ENCODE data around the gene TMEM81. TPM values are rescaled to one million over a fixed set of nuclear protein-coding genes. Genes with fewer than 3 reads are reported as not detected.
A peak's percentile ranks its signal among the peaks of the same experiment; 100 is the strongest.

TMEM81 gene
- total and polyA plus RNA-seq, 2 of the 8 experiments (the other 6 are each of a cell fraction or from before 2014, with no cell fraction given): 2.1 to 5.9 TPM

DNA sequence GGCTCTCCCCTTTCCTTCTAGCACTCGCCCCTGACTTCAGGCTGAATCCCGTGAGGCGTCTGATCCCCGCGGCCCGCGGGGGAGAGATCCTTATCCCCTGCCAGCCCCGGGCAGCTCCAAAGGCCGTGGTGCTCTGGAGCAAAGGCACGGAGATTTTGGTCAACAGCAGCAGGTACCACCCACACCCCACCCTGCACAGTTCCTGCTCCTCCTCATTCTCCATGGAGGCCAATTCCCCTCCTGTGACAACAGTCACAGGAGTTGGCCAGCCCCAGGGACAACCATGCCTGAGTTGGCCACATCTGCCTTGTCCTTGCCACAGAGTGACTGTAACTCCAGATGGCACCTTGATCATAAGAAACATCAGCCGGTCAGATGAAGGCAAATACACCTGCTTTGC, 20.0 kb downstream of the TMEM81 start:
- Histone ChIP-seq H4K8ac (ENCODE audit: extremely low read depth, insufficient read depth, low read length) (peak overlapping the region; percentile 35; the same call in 1 of the 2 replicates), H2AFZ (ENCODE audit: low read length) (no peak overlapping the region), H3K9ac (replicated peaks in 1 of 4; ENCODE audit: extremely low read depth in 1 of 4, low read depth in 3 of 4, low read length in 3 of 4) (no peak overlapping the region), H3K79me2 (ENCODE audit: control insufficient read depth in 1 of 2, insufficient read depth in 2 of 2, low read length in 2 of 2) (no peaks in the 10 kb centered on the region), H2BK20ac (ENCODE audit: low read length) (no peak overlapping the region), H4K20me1 (replicated peaks in 1 of 2; ENCODE audit: control insufficient read depth in 1 of 2, insufficient read depth in 2 of 2, low read length in 2 of 2) (peaks cover 0 to 1% of the 10 kb centered on the region in 2 experiments), H3K79me1 (ENCODE audit: low read depth, low read length) (no peaks in the 10 kb centered on the region), H3K23me2 (ENCODE audit: low read depth, low read length) (no peaks in the 10 kb centered on the region), H3K23ac (ENCODE audit: insufficient read length) (no peak overlapping the region), H4K91ac (replicated peaks; ENCODE audit: insufficient read length, low read length) (no peak overlapping the region), H3K56ac (replicated peaks; ENCODE audit: insufficient read length, low read depth, low read length) (no peak overlapping the region), H2BK5ac (ENCODE audit: low read depth, low read length) (no peak overlapping the region), H2AK5ac (ENCODE audit: low read depth, low read length) (no peak overlapping the region), H3K4me2 (ENCODE audit: insufficient read depth in 1 of 2, low read depth in 2 of 2, low read length in 2 of 2) (no peak overlapping the region), H3K14ac (ENCODE audit: insufficient read length) (no peak overlapping the region), H3K4me3 (ENCODE audit: extremely low read depth in 1 of 4, insufficient read depth in 2 of 4, low read depth in 3 of 4, low read length in 4 of 4) (no peak overlapping the region), H3K27ac (ENCODE audit: low read depth, low read length) (no peak overlapping the region), H3K18ac (ENCODE audit: extremely low read depth, low read length) (no peak overlapping the region), H2BK12ac (ENCODE audit: low read depth, low read length) (no peak overlapping the region), H2BK120ac (replicated peaks; ENCODE audit: low read depth, low read length) (no peak overlapping the region), H3K9me3 (ENCODE audit: insufficient read depth in 2 of 2, low read depth in 1 of 2, low read length in 1 of 2) (no peaks in the 10 kb centered on the region), H3K4ac (replicated peaks; ENCODE audit: insufficient read length, low read depth, low read length) (no peak overlapping the region), H3K4me1 (replicated peaks in 1 of 4; ENCODE audit: control insufficient read depth in 3 of 4, insufficient read depth in 4 of 4, low read length in 3 of 4) (peaks cover 0 to 4% (median 2%) of the 10 kb centered on the region in 4 experiments; a peak in 4 of 7 replicates), H4K5ac (ENCODE audit: insufficient read length, low read depth, low read length) (no peak overlapping the region), H2BK15ac (ENCODE audit: low read length) (no peak overlapping the region), H3K36me3 (ENCODE audit: control insufficient read depth in 2 of 4, insufficient read depth in 4 of 4, low read length in 3 of 4) (no peaks in the 10 kb centered on the region), H3K27me3 (replicated peaks in 1 of 4; ENCODE audit: control insufficient read depth in 3 of 4, extremely low read depth in 1 of 4, insufficient read depth in 3 of 4, low read length in 3 of 4) (no peaks in the 10 kb centered on the region)
- ChIA-PET CTCF (ENCODE audit: partially characterized antibody) (interaction anchor here (0.7 to 38.9 kb wide), 7 partner anchors 14 to 432 kb away, joined by 4 to 1336 read pairs (median 35); no protein-coding TSS in a partner anchor), POLR2A (ENCODE audit: partially characterized antibody) (no interaction called here)
- no peak for DNase-seq (ENCODE audit: low read depth in 1 of 2, low spot score in 2 of 2)
- no peak for FAIRE-seq
- WGBS, 2 experiments (ENCODE audit: extremely low coverage in 1 of 2, insufficient coverage in 1 of 2, insufficient read length in 1 of 2, insufficient replicate concordance in 2 of 2, low coverage in 1 of 2, low lambda C conversion rate in 2 of 2, missing lambda C conversion rate in 1 of 2): 83% methylated on average over 7 of the region's 11 CpGs; no CpG with 5 or more reads in 1 of the 2 experiments
- TF ChIP-seq CTBP2 (IDR thresholded peaks at IDR 0.05; ENCODE audit: borderline replicate concordance, insufficient read depth, insufficient read length, low read length): no peak
- TF ChIP-seq SAP30 (IDR thresholded peaks at IDR 0.05; ENCODE audit: insufficient read depth, insufficient replicate concordance, low read length): no peak
- no peak for TF ChIP-seq HDAC2 (IDR thresholded peaks at IDR 0.05; ENCODE audit: borderline replicate concordance in 1 of 2, low read depth in 2 of 2, low read length in 2 of 2)
- no peak for TF ChIP-seq KDM4A (IDR thresholded peaks at IDR 0.05; ENCODE audit: low read depth, low read length, severe bottlenecking)
- TF ChIP-seq CHD1 (IDR thresholded peaks at IDR 0.05; ENCODE audit: low read depth, low read length): no peak
